H9 (cell line): ENCODE measurements around the gene PIEZO2. TPM values are rescaled to one million over a fixed set of nuclear protein-coding genes. Genes with fewer than 3 reads are reported as not detected.

Experiments used
- DNase-seq: peaks from one replicate; pipeline ENCODE4 v3.0.0-alpha.2; 2017
- H2AFZ ChIP-seq: one replicate; pipeline ENCODE4 v1.6.1; 2013; ENCODE audit warnings: mild to moderate bottlenecking, low read length, control low read depth, moderate library complexity
- H2AK5ac ChIP-seq: 2 replicates; pipeline ENCODE4 v1.6.1; 2013; ENCODE audit warnings: low read length, control low read depth, mixed read lengths; ENCODE audit not compliant: insufficient read length
- H2BK120ac ChIP-seq: one replicate; pipeline ENCODE4 v1.6.1; 2013; ENCODE audit warnings: low read depth, mild to moderate bottlenecking, low read length, control low read depth, inconsistent platforms; ENCODE audit not compliant: poor library complexity, severe bottlenecking
- H2BK12ac ChIP-seq: 2 replicates; pipeline ENCODE4 v1.6.1; 2013; ENCODE audit warnings: low read length, control low read depth, mixed read lengths, low read depth; ENCODE audit not compliant: insufficient read length
- H2BK15ac ChIP-seq: 2 replicates; pipeline ENCODE4 v1.6.1; 2013; ENCODE audit warnings: low read depth, low read length, control low read depth
- H2BK20ac ChIP-seq: one replicate; pipeline ENCODE4 v1.6.1; 2013; ENCODE audit warnings: low read depth, mild to moderate bottlenecking, low read length, control low read depth, inconsistent platforms; ENCODE audit not compliant: poor library complexity, severe bottlenecking
- H2BK5ac ChIP-seq: 2 replicates; pipeline ENCODE4 v1.6.1; 2013; ENCODE audit warnings: low read length, control low read depth, mixed read lengths; ENCODE audit not compliant: insufficient read length
- H3K14ac ChIP-seq: 2 replicates; pipeline ENCODE4 v1.6.1; 2013; ENCODE audit warnings: low read length, control low read depth; ENCODE audit not compliant: insufficient read depth
- H3K18ac ChIP-seq: 2 replicates; pipeline ENCODE4 v1.6.1; 2013; ENCODE audit warnings: low read depth, mild to moderate bottlenecking, mixed read lengths, low read length, control low read depth; ENCODE audit not compliant: insufficient read length
- H3K23ac ChIP-seq: 2 replicates; pipeline ENCODE4 v1.6.1; 2013; ENCODE audit warnings: low read length, control low read depth, mixed read lengths, low read depth; ENCODE audit not compliant: insufficient read length
- H3K23me2 ChIP-seq: 2 replicates; pipeline ENCODE4 v1.6.1; 2013; ENCODE audit warnings: low read depth, mild to moderate bottlenecking, mixed read lengths, low read length, control low read depth; ENCODE audit not compliant: insufficient read length, poor library complexity, severe bottlenecking
- H3K27ac ChIP-seq: 2 replicates; pipeline ENCODE4 v1.5.1; 2013; ENCODE audit warnings: low read length, control low read depth, mixed read lengths, low read depth; ENCODE audit not compliant: insufficient read length
- H3K27me3 ChIP-seq: 2 replicates; pipeline ENCODE4 v1.6.1; 2013; ENCODE audit warnings: low read length, control low read depth, inconsistent platforms; ENCODE audit not compliant: insufficient read depth
- H3K4ac ChIP-seq: 2 replicates; pipeline ENCODE4 v1.6.1; 2013; ENCODE audit warnings: low read depth, mild to moderate bottlenecking, control low read depth, inconsistent platforms, low read length, moderate library complexity
- H3K4me1 ChIP-seq: 2 replicates; pipeline ENCODE4 v1.6.1; 2013; ENCODE audit warnings: low read length, control low read depth, inconsistent platforms; ENCODE audit not compliant: insufficient read depth
- H3K4me2 ChIP-seq: 2 replicates; pipeline ENCODE4 v1.6.1; 2013; ENCODE audit warnings: low read length, control low read depth, mixed read lengths; ENCODE audit not compliant: insufficient read length, insufficient read depth
- H3K56ac ChIP-seq: 2 replicates; pipeline ENCODE4 v1.6.1; 2013; ENCODE audit warnings: low read depth, mild to moderate bottlenecking, mixed read lengths, low read length, control low read depth; ENCODE audit not compliant: insufficient read length
- H3K79me1 ChIP-seq: 2 replicates; pipeline ENCODE4 v1.6.1; 2013; ENCODE audit warnings: low read depth, mild to moderate bottlenecking, moderate library complexity, low read length, control low read depth, inconsistent platforms; ENCODE audit not compliant: insufficient read depth, poor library complexity, severe bottlenecking
- H3K79me2 ChIP-seq: 2 replicates; pipeline ENCODE4 v1.6.1; 2013; ENCODE audit warnings: low read length, control low read depth, inconsistent platforms; ENCODE audit not compliant: insufficient read depth
- H3K9ac ChIP-seq: 2 replicates; pipeline ENCODE4 v1.6.1; 2013; ENCODE audit warnings: low read length, control low read depth, mixed read lengths; ENCODE audit not compliant: insufficient read length; ENCODE audit errors: extremely low read depth
- H3K9me3 ChIP-seq: one replicate; pipeline ENCODE4 v1.6.1; 2013; ENCODE audit warnings: low read depth, low read length, inconsistent platforms; ENCODE audit not compliant: control insufficient read depth
- H3T11ph ChIP-seq: one replicate; pipeline ENCODE4 v1.6.1; 2013; ENCODE audit warnings: mild to moderate bottlenecking, low read length, control low read depth, inconsistent platforms
- H4K20me1 ChIP-seq: one replicate; pipeline ENCODE4 v1.6.1; 2013; ENCODE audit not compliant: control insufficient read depth, insufficient read length, insufficient read depth
- H4K5ac ChIP-seq: 2 replicates; pipeline ENCODE4 v1.6.1; 2013; ENCODE audit warnings: low read depth, mild to moderate bottlenecking, mixed read lengths, low read length, control low read depth; ENCODE audit not compliant: insufficient read length
- H4K8ac ChIP-seq: replicated peaks from 2 replicates; pipeline ENCODE4 v1.6.1; 2013; ENCODE audit warnings: low read length, control low read depth, mixed read lengths, low read depth; ENCODE audit not compliant: insufficient read length
- H4K91ac ChIP-seq: 2 replicates; pipeline ENCODE4 v1.6.1; 2013; ENCODE audit warnings: low read depth, mild to moderate bottlenecking, moderate library complexity, mixed read lengths, low read length, control low read depth; ENCODE audit not compliant: insufficient read length
- H3K27ac Mint-ChIP-seq, 3 experiments: 2 replicates in 2 of 3; 3 replicates in 1 of 3; pipeline ENCODE4 v1.8.0; 2020 to 2021; ENCODE audit warnings: mixed read lengths in 3 of 3, mild to moderate bottlenecking in 1 of 3, moderate library complexity in 1 of 3
- H3K27me3 Mint-ChIP-seq: 2 replicates; pipeline ENCODE4 v1.8.0; 2021; ENCODE audit warnings: low read depth, mild to moderate bottlenecking, moderate library complexity, mixed read lengths
- H3K36me3 Mint-ChIP-seq, 3 experiments: 2 replicates in 2 of 3; 3 replicates in 1 of 3; pipeline ENCODE4 v1.8.0; 2020 to 2021; ENCODE audit warnings: low read depth in 3 of 3, mixed read lengths in 3 of 3; ENCODE audit not compliant: insufficient read depth in 1 of 3
- H3K4me1 Mint-ChIP-seq, 2 experiments: 2 replicates each; pipeline ENCODE4 v1.8.0; 2020; ENCODE audit warnings: mixed read lengths in 2 of 2
- H3K4me3 Mint-ChIP-seq, 2 experiments: 2 replicates in 1 of 2; 3 replicates in 1 of 2; pipeline ENCODE4 v1.8.0; 2020 to 2021; ENCODE audit warnings: mild to moderate bottlenecking in 2 of 2, mixed read lengths in 2 of 2, moderate library complexity in 1 of 2
- H3K9me3 Mint-ChIP-seq, 2 experiments: 2 replicates in 1 of 2; 3 replicates in 1 of 2; pipeline ENCODE4 v1.8.0; 2020; ENCODE audit warnings: mild to moderate bottlenecking in 2 of 2, mixed read lengths in 2 of 2, moderate library complexity in 1 of 2
- WGBS: extraction: QIAGEN DNeasy Blood & Tissue Kit; methylation state at CpG from one replicate; pipeline ENCODE4 v1.1.7; 2013; ENCODE audit warnings: missing lambda C conversion rate, low lambda C conversion rate, mixed read lengths; ENCODE audit not compliant: insufficient read length; ENCODE audit errors: extremely low coverage; 5-methylcytosine and 5-hydroxymethylcytosine counted together
- total RNA-seq: library from RNA; stranded (reverse); gene quantifications from 2 replicates; pipeline ENCODE4 v1.2.1, GENCODE V29; 2021
- TF ChIP-seq, protein P1 (sequence below): fragments of 200-600 bp; sonication (generic); conservative IDR thresholded peaks from 3 replicates; pipeline ENCODE4 v1.8.0; 2021; ENCODE audit warnings: antibody characterized with exemption, mild to moderate bottlenecking

Gene PIEZO2
- total RNA-seq, 1 experiment from 2014 or later = 3.9 TPM

DNA sequence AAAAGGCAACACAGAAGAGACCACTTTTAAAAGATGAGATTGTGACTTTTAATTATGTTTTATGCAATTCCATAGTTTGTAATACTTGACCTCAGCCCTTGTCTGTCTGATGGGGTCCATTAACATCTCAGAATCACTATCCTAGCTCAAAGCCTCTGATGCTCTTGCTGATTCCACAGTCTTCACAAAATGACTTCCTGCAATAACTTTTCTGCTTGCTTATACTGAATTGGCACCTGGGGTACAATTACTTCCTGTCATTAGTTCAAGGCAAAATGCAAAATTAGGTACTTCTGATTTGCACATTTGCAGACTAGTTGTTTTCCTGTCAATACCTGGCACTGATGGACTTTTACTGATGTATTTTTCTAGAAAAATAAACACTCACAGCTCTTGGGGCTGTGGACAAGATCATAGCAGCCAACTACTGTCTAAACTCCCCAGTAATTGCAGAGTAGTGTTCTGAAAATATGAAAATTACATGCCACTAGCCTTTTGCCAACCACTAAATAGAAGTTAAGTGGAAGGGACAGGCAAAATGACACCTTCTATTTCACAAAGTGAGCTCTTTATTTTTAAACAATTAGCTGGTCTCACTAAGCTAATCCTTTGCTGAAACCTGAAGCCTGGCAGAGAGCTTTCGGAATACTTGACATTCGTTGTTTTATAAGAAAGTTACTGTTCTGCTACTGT is 129.1 kb downstream of the PIEZO2 start:
- Histone ChIP-seq H3K9ac (no peak overlapping the region), H2BK120ac (no peak overlapping the region), H2BK20ac (no peak overlapping the region), H3K27me3 (no peaks in the 10 kb centered on the region), H3K4me2 (no peak overlapping the region), H2BK5ac (no peak overlapping the region), H3K27ac (no peak overlapping the region), H4K8ac (no peak overlapping the region), H2AK5ac (no peak overlapping the region), H4K20me1 (no peaks in the 10 kb centered on the region), H3K4me1 (peaks cover 9% of the 10 kb centered on the region), H2AFZ (no peak overlapping the region), H3T11ph (no peak overlapping the region), H4K5ac (no peak overlapping the region), H3K4ac (no peak overlapping the region), H3K23ac (no peak overlapping the region), H3K23me2 (no peaks in the 10 kb centered on the region), H2BK15ac (no peak overlapping the region), H3K79me2 (no peaks in the 10 kb centered on the region), H3K18ac (no peak overlapping the region), H4K91ac (no peak overlapping the region), H3K14ac (no peak overlapping the region), H3K9me3 (no peaks in the 10 kb centered on the region), H3K56ac (no peak overlapping the region), H2BK12ac (no peak overlapping the region), H3K79me1 (no peaks in the 10 kb centered on the region)
- Mint-ChIP-seq H3K4me3 (no peak overlapping the region), H3K27me3 (no peaks in the 10 kb centered on the region), H3K36me3 (peaks cover 0 to 2% (median 0%) of the 10 kb centered on the region in 3 experiments; a peak in 4 of 7 replicates), H3K9me3 (no peaks in the 10 kb centered on the region), H3K27ac (peak overlapping the region; percentile 3 to 80 (median 46); a peak in 2 of 7 replicates), H3K4me1 (peaks cover 27 to 30% of the 10 kb centered on the region in 2 experiments)
- TF ChIP-seq, protein P1, sequence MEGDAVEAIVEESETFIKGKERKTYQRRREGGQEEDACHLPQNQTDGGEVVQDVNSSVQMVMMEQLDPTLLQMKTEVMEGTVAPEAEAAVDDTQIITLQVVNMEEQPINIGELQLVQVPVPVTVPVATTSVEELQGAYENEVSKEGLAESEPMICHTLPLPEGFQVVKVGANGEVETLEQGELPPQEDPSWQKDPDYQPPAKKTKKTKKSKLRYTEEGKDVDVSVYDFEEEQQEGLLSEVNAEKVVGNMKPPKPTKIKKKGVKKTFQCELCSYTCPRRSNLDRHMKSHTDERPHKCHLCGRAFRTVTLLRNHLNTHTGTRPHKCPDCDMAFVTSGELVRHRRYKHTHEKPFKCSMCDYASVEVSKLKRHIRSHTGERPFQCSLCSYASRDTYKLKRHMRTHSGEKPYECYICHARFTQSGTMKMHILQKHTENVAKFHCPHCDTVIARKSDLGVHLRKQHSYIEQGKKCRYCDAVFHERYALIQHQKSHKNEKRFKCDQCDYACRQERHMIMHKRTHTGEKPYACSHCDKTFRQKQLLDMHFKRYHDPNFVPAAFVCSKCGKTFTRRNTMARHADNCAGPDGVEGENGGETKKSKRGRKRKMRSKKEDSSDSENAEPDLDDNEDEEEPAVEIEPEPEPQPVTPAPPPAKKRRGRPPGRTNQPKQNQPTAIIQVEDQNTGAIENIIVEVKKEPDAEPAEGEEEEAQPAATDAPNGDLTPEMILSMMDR = no peak
- DNase-seq = no peak
- WGBS = no CpG with 5 or more reads among the region's 2 CpGs
